ENCODE results near the gene LPP.
A peak's percentile ranks its signal among the peaks of the same experiment; 100 is the strongest.

The LPP gene

DNA sequence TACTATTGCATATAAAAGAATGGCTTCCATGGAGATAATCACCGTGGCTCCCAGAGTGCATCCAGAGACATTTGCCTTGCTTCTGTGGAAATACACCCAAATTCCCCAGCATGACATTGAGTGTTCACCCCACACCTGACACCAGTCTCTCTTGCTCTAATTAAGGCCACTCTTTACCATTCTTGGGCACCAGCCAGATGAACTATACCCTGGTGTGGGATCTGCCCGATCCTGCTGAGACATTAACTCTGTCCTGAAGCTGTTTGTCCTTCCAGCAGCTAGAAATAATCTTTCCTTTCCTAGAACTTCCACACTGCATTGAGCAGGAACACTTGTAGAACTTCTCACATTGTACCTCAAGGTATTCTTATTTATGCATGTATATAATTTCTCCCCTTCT, 105.2 kb downstream of the LPP start:
- no peak for DNase-seq

DNA sequence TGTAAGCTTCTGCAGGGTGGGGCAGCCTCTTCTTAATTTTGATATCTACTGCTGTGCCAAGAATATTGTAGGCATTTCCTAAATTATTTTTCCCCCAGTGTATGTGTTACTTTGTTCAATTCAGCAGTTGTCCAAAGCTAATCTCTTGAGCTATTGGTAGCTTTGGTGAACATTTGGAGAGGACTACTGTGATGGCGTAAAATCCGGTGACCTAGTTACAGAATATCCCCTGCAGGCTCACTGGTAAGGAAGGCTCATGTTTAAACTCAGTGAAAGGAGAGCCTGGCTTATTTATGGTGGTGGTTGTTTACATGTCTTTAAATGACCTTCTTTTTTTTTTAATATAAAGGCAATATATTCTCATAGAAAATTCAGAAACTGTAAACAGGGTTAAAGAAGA, 105.6 kb downstream of the LPP start:
- DNase-seq = no peak

DNA sequence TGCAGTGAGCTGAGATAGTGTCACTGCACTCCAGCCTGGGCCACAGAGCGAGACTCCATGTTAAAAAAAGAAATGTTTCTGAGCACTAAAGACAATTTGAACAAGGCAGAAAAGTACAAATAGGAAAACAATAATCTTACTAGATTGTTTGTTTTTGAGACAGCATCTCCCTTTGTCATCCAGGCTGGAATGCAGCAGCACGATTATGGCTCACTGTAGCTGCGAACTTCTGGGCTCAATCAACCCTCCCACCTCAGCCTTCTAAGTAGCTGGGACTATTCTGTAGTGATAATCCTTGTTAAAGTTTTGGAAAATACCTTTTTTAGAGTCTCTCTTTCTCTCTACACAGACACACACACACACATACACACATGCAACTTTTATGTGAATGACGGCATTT, 107.1 kb downstream of the LPP start:
- no peak for DNase-seq

DNA sequence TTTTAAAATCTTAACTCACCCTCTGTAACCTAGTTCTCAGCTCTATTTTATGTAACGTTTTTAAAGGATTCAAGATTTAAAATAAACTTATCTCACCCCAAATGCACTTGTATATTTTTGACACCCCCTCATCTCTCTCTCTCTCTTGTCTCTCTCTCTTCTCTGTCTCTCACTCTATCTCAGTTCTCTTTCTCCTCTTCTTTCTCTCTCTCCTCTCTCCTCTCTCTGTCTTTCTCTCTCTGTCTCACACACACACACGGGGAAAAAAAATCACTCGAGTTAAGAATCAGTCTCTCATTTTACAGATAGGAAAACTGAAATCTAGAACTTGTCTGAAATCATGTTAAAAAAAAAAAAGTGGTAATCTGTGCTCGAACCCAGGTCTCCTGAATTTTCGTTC, 108.5 kb downstream of the LPP start:
- no peak for DNase-seq

DNA sequence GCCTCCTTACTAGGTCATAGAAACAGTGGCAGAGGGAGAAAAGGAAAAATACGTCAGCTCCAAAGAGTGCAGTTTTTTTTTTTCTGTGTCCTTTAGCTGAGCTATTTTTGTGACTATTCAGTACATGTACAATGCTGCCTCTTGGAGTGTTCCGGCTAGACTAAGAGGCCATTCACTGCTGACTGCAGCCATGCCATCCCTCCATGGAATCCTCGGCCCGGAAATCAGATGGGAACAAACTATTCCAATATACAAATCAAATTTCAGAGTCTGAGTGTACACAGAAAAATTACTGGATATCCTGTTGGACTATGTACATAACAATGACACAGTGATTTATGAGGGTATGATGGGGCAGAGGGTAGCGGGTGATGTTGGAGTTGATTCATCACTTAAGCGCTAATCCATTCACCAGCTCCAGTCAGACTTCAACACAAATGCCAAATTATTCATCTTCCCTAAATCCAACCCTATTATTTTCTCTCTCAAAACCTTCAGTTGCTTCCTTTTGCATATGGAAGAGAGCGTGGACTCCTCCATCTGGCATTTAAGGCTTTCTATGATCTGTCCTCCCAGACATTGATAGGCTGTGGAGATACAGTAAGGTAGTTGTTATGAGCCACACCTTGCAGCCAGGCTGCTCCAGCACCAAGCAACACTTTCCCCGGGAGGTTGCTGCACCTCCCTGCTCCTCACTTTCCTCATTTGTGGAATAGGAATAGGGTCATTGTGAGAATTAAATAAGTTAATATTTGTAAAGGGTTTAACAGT, 109.1 kb downstream of the LPP start:
- no peak for DNase-seq

DNA sequence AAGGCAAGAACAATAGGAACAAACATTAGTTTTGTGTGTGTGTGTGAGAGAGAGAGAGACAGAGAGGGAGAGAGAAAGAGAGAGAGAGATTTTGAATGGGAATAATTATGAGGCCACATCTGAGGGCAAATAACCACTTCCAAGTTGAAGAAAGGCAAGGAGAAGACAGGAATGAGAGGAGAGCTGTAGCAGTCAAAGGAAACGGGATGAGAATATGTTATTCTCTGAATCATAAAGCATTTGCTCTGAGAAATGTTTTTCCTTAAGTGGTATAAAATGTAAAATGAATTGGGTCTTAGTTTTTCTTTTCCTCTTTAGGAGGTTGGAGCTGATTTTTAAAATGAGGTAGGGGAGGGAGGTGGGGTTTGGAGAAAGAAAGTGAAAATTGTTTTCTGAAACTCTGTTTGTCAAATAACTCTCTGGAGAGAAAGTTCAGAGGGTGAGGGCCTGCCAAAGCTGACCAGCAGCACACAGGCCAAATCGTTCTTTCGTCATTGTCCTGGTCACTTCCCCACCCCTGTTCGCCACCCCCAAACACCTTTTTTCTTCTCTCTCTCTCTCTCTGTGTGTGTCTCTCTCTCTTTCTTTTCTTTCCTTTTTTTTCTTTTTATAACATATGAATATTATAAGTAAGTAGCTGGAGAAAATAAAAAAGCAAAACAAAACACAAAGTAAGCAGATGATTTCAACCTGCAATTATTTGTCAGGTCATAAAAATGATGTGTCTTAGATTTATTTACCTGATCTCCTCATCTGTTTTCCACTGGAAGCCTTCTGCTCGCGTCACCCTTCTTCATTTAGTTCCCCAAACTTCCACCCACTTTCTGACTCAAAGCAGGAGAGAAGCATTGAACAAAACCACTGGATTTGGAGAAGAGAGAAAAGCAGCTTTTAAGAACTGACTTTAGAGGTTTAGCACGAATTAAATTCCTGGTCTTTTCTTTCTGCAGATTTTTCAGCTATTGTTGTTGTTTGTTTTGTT, 110.6 kb downstream of the LPP start:
- no peak for DNase-seq

DNA sequence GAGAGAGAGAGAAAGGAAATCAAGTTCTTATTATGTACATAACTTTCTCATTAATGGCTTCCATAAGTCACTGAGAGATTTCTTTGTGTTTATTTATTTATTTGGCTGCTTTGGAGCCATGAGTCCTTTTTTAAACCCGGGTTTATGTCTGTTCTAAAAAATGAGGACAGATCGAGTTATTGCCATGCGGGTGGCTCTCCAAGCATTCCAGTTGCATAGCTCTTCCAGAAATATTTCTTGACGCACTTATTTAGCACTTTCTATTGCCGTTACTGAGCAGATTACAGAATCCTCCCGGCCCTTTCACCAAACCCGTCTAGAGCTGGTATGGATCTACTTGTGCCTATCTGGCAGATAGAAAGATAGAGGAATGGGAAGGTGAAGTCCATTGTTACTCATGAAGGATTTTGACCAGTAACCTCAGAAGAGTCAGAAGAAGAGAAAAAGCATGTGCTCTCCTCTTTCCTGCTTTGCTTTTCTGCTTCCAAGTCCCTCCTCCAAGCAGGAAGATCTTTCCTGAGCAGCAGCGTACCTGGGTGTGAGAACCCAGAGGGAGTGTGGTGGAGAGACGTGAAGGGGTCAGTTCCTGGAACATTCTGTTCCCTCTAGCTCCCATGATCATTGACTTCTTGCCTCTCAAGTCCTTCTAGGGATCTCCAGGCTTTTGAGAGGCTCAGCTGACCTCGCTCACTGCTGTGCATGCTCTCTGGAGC, 112.8 kb downstream of the LPP start:
- DNase-seq = no peak

DNA sequence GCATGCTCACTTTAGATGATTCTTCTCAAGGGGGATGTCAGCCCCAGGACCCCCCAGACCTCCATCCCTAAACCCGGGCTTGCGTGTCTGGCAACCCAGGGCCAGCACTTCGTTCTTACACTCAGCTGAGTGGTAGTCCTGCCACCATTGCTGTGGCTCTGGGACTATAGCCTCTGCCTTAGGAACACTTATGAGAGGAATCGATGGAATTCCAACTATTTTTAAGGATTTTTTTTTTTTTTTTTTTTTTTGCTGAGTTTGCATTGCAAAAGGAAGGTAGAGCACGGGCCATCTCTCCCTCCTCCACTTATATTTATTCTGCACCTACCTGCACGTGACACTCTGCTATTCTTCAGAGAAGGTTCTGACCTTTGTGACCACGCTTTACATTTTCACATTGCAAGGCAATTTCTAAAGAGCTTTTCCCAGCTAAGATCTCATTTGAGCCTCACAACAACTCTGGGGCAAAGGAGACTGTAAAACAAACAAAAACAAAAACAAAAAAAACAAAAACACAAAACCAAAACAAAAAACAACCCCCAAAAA, 113.9 kb downstream of the LPP start:
- no peak for DNase-seq

DNA sequence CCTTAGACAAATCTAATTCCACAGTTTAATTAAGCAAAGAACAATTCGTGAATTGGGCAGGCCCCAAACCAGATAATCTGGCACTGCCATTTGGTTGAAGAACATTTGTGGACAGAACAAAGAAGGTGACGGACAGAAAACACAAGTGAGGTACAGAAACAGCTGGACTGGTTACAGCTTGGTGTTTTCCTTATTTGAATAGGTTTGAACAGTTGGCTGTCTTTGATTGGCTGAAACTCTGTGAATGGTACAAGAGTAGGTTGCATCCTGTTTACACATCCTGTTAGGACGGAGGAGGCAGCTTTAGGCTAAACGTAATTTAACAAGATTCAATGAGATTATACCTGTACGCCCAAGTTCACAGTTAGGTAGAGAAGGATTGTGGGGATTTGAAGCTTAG, 114.4 kb downstream of the LPP start:
- no peak for DNase-seq

DNA sequence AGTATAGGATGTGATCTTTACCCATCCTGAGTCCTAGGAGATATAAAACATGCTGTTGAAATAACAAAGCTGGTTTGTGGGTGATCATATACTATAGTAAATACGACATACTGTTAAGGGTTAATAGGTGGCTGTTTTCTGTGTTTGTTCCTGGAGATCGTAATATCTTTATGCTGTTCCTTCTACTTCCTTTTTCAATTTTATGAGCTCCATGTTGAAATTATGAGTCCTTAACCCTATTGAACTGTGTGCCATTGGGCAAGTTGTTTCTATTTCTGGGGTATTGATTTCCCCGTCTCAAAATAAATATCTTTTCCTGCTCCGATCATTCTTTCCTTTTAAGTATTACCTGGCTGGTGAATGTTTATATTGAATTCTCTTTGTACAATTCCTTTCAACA, 115.1 kb downstream of the LPP start:
- no peak for DNase-seq

DNA sequence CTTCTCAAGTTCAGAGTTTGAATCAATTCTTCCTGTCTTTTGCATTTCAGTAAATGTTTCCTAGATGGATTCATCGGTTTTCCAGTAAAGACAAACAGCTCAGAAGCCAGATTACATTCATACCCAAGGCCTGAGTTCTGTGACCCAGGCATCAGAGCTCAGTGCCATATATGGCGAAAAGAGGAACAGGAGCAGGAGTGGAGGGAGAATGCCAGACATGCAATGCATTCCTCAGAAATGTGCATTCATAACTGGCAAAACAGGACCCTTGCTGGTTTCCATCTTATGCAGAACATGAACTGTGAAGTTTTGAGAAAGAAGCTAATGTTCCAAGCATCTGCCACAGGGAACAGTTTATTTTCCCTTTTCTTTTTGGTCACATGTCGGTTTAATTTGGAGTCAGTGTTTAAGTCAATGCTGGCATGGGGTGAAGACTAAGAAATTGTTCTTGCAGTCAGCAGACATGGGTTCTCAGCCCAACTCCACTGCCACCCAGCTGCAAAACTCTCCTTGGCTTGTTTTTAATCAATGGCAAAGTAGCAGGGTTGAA, 116.5 kb downstream of the LPP start:
- no peak for DNase-seq

DNA sequence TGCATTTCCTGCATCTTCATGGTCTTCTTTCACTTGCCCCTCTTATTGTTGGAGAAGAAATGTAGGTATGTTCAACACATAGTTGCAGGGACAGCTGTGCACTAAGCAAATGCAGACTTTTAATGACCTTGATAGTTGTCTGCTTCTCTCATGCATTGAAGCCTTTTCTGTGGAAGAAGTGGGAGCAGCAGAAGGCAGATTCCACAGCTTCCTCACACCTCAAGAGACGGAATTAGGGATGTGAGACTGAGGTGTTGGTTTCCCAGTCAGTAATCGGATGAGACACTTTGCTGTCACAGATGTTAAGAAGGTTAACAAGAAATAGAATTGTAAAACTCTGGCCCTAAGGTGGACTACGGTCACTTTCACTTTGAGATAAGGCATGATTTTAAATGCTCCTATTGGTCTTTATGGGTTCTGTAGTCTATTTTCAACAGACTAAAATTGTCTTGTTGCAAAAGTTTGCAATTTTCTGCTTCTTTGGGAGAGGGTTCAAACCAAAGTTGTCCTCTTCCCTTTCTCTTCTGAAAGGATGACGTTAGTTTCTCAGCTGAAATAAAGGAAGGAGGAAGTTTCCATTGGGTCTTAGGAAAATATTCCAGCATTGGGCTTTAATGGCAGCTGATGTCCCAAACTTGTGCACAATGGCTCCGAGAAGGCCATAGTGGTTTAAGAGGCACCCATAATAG, 117.4 kb downstream of the LPP start:
- no peak for DNase-seq

DNA sequence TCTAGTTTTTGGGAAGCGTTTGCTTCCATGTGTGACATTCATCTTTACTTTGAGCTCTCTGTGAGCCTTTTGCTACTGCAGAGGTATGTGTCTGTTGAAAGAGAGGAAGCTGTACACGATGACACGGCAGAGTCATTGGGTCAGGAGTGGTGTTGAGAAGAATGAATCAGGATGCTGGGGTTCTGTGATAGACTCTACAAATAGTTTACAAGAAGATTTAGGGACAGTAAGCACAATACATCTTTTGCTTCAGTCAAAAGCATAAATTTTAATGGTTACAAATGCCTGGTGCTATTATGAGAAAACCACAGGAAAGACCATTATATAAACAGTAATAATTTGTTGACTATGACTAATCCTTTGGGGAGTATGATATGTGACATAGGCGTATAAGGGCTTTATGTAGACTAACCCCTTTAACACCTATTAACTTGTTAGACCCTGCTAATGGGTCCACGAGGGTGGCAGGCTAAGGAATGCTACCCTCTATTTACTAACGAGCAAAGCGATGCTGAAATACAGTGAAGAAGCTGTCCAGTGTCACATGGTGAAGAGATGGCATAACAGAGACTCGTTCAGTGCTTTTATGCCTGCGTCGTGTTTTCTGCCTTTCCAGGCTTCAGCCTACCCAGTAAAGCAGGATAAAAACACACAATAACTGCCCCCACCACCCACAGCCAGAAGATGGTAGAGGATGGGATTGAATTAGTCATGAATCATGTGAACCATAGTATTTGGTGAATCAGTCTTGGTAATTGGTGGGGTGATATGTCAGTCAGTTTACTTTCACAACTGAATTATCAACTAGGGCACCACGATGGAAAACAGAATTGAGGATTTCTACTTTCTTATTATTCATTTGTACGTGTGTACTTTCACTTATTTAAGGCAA, 118.8 kb downstream of the LPP start:
- DNase-seq = no peak

DNA sequence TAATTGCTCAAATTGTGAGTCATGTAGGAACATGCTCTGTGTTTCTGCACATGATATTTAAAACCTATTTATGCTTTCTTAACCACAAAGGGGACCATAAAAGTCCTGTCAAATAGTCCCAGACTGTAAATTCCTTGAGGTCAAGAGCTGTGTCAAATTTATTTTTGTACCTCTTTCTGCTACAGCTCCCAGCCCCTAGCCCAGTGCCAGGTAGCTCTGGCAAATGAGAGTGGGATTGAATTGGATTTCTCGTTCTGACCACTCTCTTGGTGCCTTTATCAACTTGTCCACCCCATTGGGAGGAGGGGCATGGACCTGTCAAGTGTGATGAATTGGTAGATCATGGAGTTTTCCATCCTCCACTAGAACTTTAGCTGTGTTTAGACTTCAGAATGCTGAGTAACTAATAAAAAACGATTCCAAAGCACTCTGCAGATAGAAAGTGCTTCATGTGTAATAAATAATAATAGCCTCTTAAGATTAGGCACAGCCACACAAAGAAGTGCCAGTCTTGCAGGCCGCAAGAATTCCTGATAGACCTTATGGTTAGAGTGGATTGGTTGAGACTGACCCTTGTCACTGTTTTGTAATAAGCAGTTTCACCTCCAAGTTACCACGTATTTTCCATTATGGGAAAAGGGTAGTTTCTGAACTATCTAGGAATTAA, 120.4 kb downstream of the LPP start:
- peak; percentile 94 for DNase-seq

DNA sequence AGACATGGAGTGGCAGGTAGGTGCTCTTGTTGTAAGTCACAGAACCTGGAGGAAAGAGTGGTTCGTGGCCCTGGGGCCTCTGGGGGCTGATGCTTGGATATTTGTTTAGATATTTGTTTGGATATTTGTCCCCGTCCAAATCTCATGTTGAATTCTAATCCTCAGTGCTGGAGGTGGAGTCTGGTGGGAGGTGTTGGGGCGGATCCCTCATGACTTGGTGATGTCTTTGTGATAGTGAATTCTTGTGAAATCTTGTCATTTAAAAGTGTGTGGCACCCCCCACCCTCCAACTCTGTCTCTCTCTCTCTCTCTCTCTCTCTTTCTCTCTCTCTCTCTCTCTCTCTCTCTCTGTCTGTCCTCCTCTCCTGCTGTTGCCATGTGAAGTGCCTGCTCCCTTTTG, 122.4 kb downstream of the LPP start:
- no peak for DNase-seq

DNA sequence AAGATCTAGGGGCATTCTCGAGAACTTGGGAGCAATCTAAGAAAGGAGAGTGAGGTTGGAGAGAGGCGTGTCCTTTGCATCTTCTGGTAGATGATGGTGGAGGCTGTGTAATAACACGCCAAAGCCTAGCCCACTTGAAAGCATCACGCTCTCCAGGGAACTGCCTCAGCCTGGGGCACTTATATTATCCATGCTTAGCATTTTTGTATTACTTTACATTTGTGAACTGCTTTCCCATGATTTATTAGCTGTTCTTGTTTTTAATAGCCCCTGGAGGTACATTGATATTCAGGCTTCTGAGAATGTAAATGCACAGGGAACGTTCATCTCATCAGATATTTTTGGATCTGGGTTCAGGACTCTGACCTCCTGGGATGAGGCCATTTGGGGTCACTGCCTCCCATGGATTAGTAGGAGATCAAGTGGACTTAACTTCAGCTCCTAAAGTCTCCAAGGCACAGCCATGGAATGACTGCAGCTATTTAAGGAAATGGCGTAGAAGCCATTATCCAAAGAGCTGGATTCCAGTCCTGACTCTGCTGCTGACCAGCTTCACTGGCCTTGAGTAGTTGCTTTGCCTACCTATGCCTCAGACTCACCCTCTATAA, 124.9 kb downstream of the LPP start:
- peak; percentile 17 for DNase-seq

DNA sequence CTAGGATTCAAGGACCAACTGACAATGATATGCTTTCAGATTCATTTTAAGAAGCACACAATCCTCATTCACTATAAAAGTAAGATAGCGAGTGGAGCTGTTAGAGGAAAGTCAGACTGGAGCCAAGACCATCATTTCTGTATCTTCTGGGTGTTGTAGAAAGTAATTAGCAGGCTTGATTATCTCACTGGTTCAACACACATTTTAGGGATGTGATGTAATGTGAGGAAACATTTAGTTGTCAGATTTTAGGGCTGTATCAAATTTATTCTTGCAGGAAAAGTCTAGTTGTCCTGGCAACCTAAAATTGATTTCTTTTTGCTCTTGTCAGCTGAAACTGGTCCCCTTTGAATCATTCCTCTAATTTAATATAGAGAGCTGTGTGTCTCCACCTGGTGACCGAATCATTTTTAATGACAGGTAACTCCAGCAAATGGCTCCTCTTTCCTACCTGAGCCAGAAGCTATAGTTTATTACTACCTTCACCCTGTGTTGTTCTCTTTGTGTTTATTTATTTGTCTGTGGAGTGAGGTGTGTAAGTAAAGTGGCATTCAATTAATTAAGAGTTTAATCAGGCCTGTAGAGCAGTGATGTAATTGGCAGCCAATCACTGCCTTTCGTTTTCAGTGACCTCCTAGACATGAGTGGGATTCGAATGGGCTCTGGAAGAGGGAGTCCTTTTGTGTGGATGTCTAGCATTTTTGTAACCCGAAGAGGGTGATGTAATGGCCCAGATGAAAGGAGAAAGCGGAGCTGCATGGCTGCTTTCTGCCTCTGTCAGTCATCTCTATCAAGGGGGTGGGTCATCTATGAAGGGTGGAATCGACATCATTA, 125.8 kb downstream of the LPP start:
- DNase-seq = peak; percentile 52

DNA sequence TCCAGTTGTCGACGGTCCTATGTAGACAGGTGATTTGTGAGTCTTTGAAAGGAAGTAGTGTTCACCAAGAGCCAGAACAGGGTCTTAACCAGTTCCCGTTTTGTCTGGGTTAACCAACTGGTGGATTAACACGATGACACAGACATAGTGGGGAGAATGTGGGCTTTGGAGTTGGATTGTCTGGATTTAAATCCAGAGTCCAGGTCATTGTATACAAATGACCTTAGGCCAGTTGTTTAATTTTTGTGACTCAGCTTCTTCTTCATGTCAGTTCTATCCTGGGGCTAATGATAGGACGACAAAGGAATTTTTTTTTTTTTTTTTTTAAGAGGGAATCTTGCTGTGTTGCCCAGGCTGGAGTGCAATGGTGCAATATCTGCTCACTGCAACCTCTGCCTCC, 126.7 kb downstream of the LPP start:
- no peak for DNase-seq

DNA sequence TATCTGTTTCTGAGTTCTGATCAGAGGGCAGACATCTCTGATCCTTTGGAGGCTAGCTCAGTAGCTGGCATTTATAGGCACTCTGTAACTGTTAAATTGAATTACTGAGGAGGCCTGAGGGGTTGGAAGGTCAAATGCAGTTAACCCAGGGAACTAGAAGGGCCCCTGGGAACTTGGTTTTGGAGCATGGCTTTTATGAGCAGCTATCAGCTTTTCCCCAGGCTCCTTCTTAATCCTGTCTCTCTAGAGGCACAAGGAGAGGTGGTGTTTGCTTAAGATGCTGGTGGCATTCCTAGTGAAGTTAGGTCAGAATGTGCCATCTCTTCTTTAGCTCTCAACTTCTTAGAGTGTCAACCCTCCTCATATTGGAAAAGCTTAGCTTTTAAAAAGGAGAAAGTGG, 128.9 kb downstream of the LPP start:
- DNase-seq = no peak

All from DMS79 treated with DMSO at 0.1 percent for 48 hours (cell line).